Karpas-422 (cell line): ENCODE measurements around the gene BEST4. TPM values are rescaled to one million over a fixed set of nuclear protein-coding genes. Genes with fewer than 3 reads are reported as not detected.

ENCODE experiments used
- DNase-seq: peaks from one replicate; pipeline ENCODE4 v3.0.0-alpha.2; 2015
- H2AFZ ChIP-seq: fragments of 200-600 bp; sonication (generic); 2 replicates; pipeline ENCODE4 v1.6.1; 2014; ENCODE audit warnings: antibody characterized with exemption, low read length, mixed read lengths
- H3K27ac ChIP-seq: fragments of 200-600 bp; sonication (generic); 2 replicates; pipeline ENCODE4 v1.5.1; 2014; ENCODE audit warnings: mild to moderate bottlenecking, low read length, moderate library complexity
- H3K27me3 ChIP-seq: fragments of 200-600 bp; sonication (generic); 2 replicates; pipeline ENCODE4 v1.6.1; 2014; ENCODE audit warnings: low read length, mixed read lengths
- H3K36me3 ChIP-seq: fragments of 200-600 bp; sonication (generic); 2 replicates; pipeline ENCODE4 v1.6.1; 2014; ENCODE audit warnings: low read length, mixed read lengths; ENCODE audit not compliant: insufficient read depth
- H3K4me1 ChIP-seq: fragments of 200-600 bp; sonication (generic); 2 replicates; pipeline ENCODE4 v1.6.1; 2014; ENCODE audit warnings: mild to moderate bottlenecking, low read length, mixed read lengths
- H3K4me2 ChIP-seq: fragments of 200-600 bp; sonication (generic); 2 replicates; pipeline ENCODE4 v1.6.1; 2014; ENCODE audit warnings: low read length, low read depth, mild to moderate bottlenecking; ENCODE audit not compliant: poor library complexity, severe bottlenecking
- H3K4me3 ChIP-seq: fragments of 200-600 bp; sonication (generic); 2 replicates; pipeline ENCODE4 v1.5.1; 2014; ENCODE audit warnings: mild to moderate bottlenecking, antibody characterized with exemption, low read length, mixed read lengths
- H3K79me2 ChIP-seq: fragments of 200-600 bp; sonication (generic); 2 replicates; pipeline ENCODE4 v1.6.1; 2014; ENCODE audit warnings: mild to moderate bottlenecking, low read length, mixed read lengths
- H3K9ac ChIP-seq: fragments of 200-600 bp; sonication (generic); 2 replicates; pipeline ENCODE4 v1.6.0; 2014; ENCODE audit warnings: low read length
- H3K9me2 ChIP-seq: fragments of 200-600 bp; sonication (generic), shearing (Covaris generic); replicated peaks from 2 replicates; pipeline ENCODE4 v1.6.0; 2014; ENCODE audit warnings: mild to moderate bottlenecking, low read length, moderate library complexity; ENCODE audit not compliant: insufficient read depth
- H3K9me3 ChIP-seq: fragments of 300-700, 200-600 bp; sonication (generic); 2 replicates; pipeline ENCODE4 v1.6.1; 2014; ENCODE audit warnings: low read length, mixed read lengths
- H4K20me1 ChIP-seq: fragments of 200-600 bp; sonication (generic); 2 replicates; pipeline ENCODE4 v1.6.1; 2014; ENCODE audit warnings: mild to moderate bottlenecking, antibody characterized with exemption, low read length, low read depth; ENCODE audit not compliant: insufficient read depth
- total RNA-seq: library from RNA; depleted of rRNA; stranded (reverse); fragments of >200 nt; shearing (Covaris generic); gene quantifications from 2 replicates; pipeline ENCODE4 v1.2.3, GENCODE V29; 2014; ENCODE audit warnings: low replicate concordance

Gene BEST4
- total RNA-seq, 1 experiment from 2014 or later = 1.0 TPM

- no peak for DNase-seq
- Histone ChIP-seq H3K27me3 (no peaks in the 10 kb centered on the region), H3K27ac (peak within 1 kb of the TSS; percentile 17; the same call in 1 of the 2 replicates), H3K9me3 (no peaks in the 10 kb centered on the region), H4K20me1 (no peaks in the 10 kb centered on the region; the same call in 1 of the 2 replicates), H3K36me3 (peaks cover 7% of the 10 kb centered on the region; the same call in 1 of the 2 replicates), H3K9me2 (no peaks in the 10 kb centered on the region), H2AFZ (no peak within 1 kb of the TSS), H3K4me1 (peaks cover 37% of the 10 kb centered on the region), H3K4me2 (peak within 1 kb of the TSS; percentile 19), H3K79me2 (peaks cover 5% of the 10 kb centered on the region), H3K4me3 (no peak within 1 kb of the TSS), H3K9ac (peak within 1 kb of the TSS; percentile 22)
Observed at GRCh38 chr1:44806704-44807363, 18.9 kb upstream of the BEST4 start, which contains the start of gene DYNLT4. DYNLT4 (minus strand) TSS chr1:44807351; CDS start chr1:44806668, 683 bp downstream.

GRCh38 chr1:44806025-44806703 is 18.2 kb upstream of the BEST4 start:
- Histone ChIP-seq H3K9me3 (no peaks in the 10 kb centered on the region), H3K4me3 (no peak overlapping the region), H3K27me3 (no peaks in the 10 kb centered on the region), H2AFZ (no peak overlapping the region), H3K79me2 (peaks cover 7% of the 10 kb centered on the region), H3K36me3 (peaks cover 7% of the 10 kb centered on the region; the same call in 1 of the 2 replicates), H3K27ac (no peak overlapping the region), H3K4me1 (peaks cover 43% of the 10 kb centered on the region), H3K4me2 (no peak overlapping the region), H4K20me1 (no peaks in the 10 kb centered on the region; the same call in 1 of the 2 replicates), H3K9ac (no peak overlapping the region), H3K9me2 (no peaks in the 10 kb centered on the region)
- DNase-seq = no peak

GRCh38 chr1:44805311-44806024 is 17.5 kb upstream of the BEST4 start:
- Histone ChIP-seq H3K4me2 (no peak overlapping the region), H3K9me3 (no peaks in the 10 kb centered on the region), H2AFZ (no peak overlapping the region), H3K36me3 (peaks cover 7% of the 10 kb centered on the region; the same call in 1 of the 2 replicates), H3K27me3 (no peaks in the 10 kb centered on the region), H4K20me1 (no peaks in the 10 kb centered on the region; the same call in 1 of the 2 replicates), H3K9me2 (no peaks in the 10 kb centered on the region), H3K79me2 (peaks cover 12% of the 10 kb centered on the region), H3K27ac (no peak overlapping the region), H3K4me3 (no peak overlapping the region), H3K9ac (no peak overlapping the region), H3K4me1 (peaks cover 46% of the 10 kb centered on the region)
- DNase-seq = no peak

- Histone ChIP-seq H3K36me3 (peaks cover 7% of the 10 kb centered on the region; the same call in 1 of the 2 replicates), H3K4me1 (peaks cover 43% of the 10 kb centered on the region), H3K4me3 (no peak overlapping the region), H3K79me2 (peaks cover 13% of the 10 kb centered on the region), H3K27ac (no peak overlapping the region), H2AFZ (no peak overlapping the region), H3K27me3 (no peaks in the 10 kb centered on the region), H3K9ac (no peak overlapping the region), H4K20me1 (no peaks in the 10 kb centered on the region; the same call in 1 of the 2 replicates), H3K4me2 (no peak overlapping the region), H3K9me2 (no peaks in the 10 kb centered on the region), H3K9me3 (no peaks in the 10 kb centered on the region)
- no peak for DNase-seq
Observed at GRCh38 chr1:44803312-44804095, 15.5 kb upstream of the BEST4 start.

GRCh38 chr1:44803062-44803311 is 15.0 kb upstream of the BEST4 start:
- Histone ChIP-seq H3K9ac (no peak overlapping the region), H3K9me2 (no peaks in the 10 kb centered on the region), H3K4me3 (no peak overlapping the region), H3K79me2 (peaks cover 13% of the 10 kb centered on the region), H3K4me2 (no peak overlapping the region), H3K36me3 (peaks cover 7% of the 10 kb centered on the region; the same call in 1 of the 2 replicates), H4K20me1 (no peaks in the 10 kb centered on the region; the same call in 1 of the 2 replicates), H3K27me3 (no peaks in the 10 kb centered on the region), H3K9me3 (no peaks in the 10 kb centered on the region), H3K4me1 (peaks cover 38% of the 10 kb centered on the region), H2AFZ (no peak overlapping the region), H3K27ac (no peak overlapping the region)
- DNase-seq = no peak

GRCh38 chr1:44802306-44803061 is 14.5 kb upstream of the BEST4 start:
- Histone ChIP-seq H3K36me3 (peaks cover 7% of the 10 kb centered on the region; the same call in 1 of the 2 replicates), H3K4me3 (peak overlapping the region; percentile 95), H3K9me2 (no peaks in the 10 kb centered on the region), H3K9ac (peak overlapping the region; percentile 58; the same call in 1 of the 2 replicates), H3K4me1 (peaks cover 33% of the 10 kb centered on the region), H3K27me3 (no peaks in the 10 kb centered on the region), H3K9me3 (no peaks in the 10 kb centered on the region), H3K79me2 (peaks cover 13% of the 10 kb centered on the region), H3K27ac (no peak overlapping the region), H2AFZ (no peak overlapping the region), H4K20me1 (no peaks in the 10 kb centered on the region; the same call in 1 of the 2 replicates), H3K4me2 (peak overlapping the region; percentile 98)
- DNase-seq = no peak

- no peaks in the 10 kb centered on the region for H3K9me2 ChIP-seq
- peak overlapping the region; percentile 95 for H3K4me3 ChIP-seq
- H3K9me3 ChIP-seq = no peaks in the 10 kb centered on the region
- H3K27me3 ChIP-seq = no peaks in the 10 kb centered on the region
- peaks cover 25% of the 10 kb centered on the region for H3K4me1 ChIP-seq
- no peaks in the 10 kb centered on the region; the same call in 1 of the 2 replicates for H4K20me1 ChIP-seq
- peaks cover 13% of the 10 kb centered on the region for H3K79me2 ChIP-seq
- H3K36me3 ChIP-seq = peaks cover 7% of the 10 kb centered on the region; the same call in 1 of the 2 replicates
- H3K9ac ChIP-seq = peak overlapping the region; percentile 58
- peak overlapping the region; percentile 98 for H3K4me2 ChIP-seq
- no peak for DNase-seq
- H2AFZ ChIP-seq = no peak overlapping the region
- no peak overlapping the region for H3K27ac ChIP-seq
Observed at GRCh38 chr1:44801491-44802305, 13.7 kb upstream of the BEST4 start.
